Endothelial cell of umbilical vein (primary cell): ENCODE measurements around the gene MINDY3. TPM values are rescaled to one million over a fixed set of nuclear protein-coding genes. Genes with fewer than 3 reads are reported as not detected.

ENCODE experiments used
- BruUV-seq: library from RNA; stranded (reverse); fragments of 400-500 nt; replicated peaks from 2 replicates; lab custom pipeline; 2021; lab: Mats Ljungman, UMichigan
- CTCF ChIA-PET: fragments of 300-600, 350-600 bp; sonication (Branson Sonifier 250); formaldehyde crosslinking; loops from one replicate; lab custom pipeline; 2021; ENCODE audit warnings: antibody characterized with exemption, inconsistent platforms; lab: Charles Lee
- POLR2A ChIA-PET: fragments of 300-600, 350-600 bp; sonication (Branson Sonifier 250); formaldehyde crosslinking; loops from one replicate; lab custom pipeline; 2021; ENCODE audit warnings: antibody characterized with exemption, inconsistent platforms; lab: Charles Lee
- DNase-seq: peaks from one replicate; pipeline ENCODE4 v3.0.0-alpha.2; 2011; ENCODE audit warnings: low read depth, low spot score
- FAIRE-seq: peaks from 2 replicates; lab custom pipeline; 2011; peaks lifted over from hg19 to GRCh38; lab: Jason Lieb, UNC
- H2AFZ ChIP-seq: 2 replicates; pipeline ENCODE4 v1.6.0; 2012; ENCODE audit warnings: low read depth, low read length, control low read depth, inconsistent platforms
- H3K27ac ChIP-seq: 2 replicates; pipeline ENCODE4 v1.5.1; 2011; ENCODE audit warnings: low read depth, mild to moderate bottlenecking, control low read depth, low read length, moderate library complexity; ENCODE audit not compliant: insufficient read depth
- H3K27me3 ChIP-seq, 2 experiments: 2 replicates each; pipeline versions ENCODE4 v1.6.0 to v1.6.1; 2011; ENCODE audit warnings: low read length in 2 of 2, mixed read lengths in 1 of 2; ENCODE audit not compliant: control insufficient read depth in 2 of 2, insufficient read depth in 2 of 2
- H3K36me3 ChIP-seq, 2 experiments: 2 replicates in 1 of 2; 3 replicates in 1 of 2; pipeline ENCODE4 v1.5.1; 2011; ENCODE audit warnings: low read length in 2 of 2, mild to moderate bottlenecking in 1 of 2, moderate library complexity in 1 of 2; ENCODE audit not compliant: control insufficient read depth in 2 of 2, insufficient read depth in 2 of 2; ENCODE audit errors: extremely low read depth in 1 of 2
- H3K4me1 ChIP-seq: 3 replicates; pipeline ENCODE4 v1.5.1; 2011; ENCODE audit warnings: mild to moderate bottlenecking, low read length; ENCODE audit not compliant: control insufficient read depth, insufficient read depth; ENCODE audit errors: extremely low read depth
- H3K4me2 ChIP-seq: 2 replicates; pipeline ENCODE4 v1.6.1; 2011; ENCODE audit warnings: low read length, control low read depth, mixed read lengths; ENCODE audit not compliant: insufficient read depth
- H3K4me3 ChIP-seq, 3 experiments: fragments of 200-600 bp in 1 of 3; sonication (generic), shearing (Covaris generic) in 1 of 3; replicated peaks in 1 of 3; 2 replicates each; pipeline ENCODE4 v1.5.1; 2011 to 2016; ENCODE audit warnings: control low read depth in 3 of 3, low read length in 3 of 3, mild to moderate bottlenecking in 2 of 3, inconsistent platforms in 1 of 3, low read depth in 1 of 3, moderate library complexity in 1 of 3; ENCODE audit not compliant: insufficient read depth in 1 of 3
- H3K79me2 ChIP-seq: 2 replicates; pipeline ENCODE4 v1.6.0; 2012; ENCODE audit warnings: low read length, inconsistent platforms; ENCODE audit not compliant: control insufficient read depth, insufficient read depth
- H3K9ac ChIP-seq: replicated peaks from 2 replicates; pipeline ENCODE3; 2011; ENCODE audit warnings: low read length, control low read depth; ENCODE audit not compliant: insufficient read depth; ENCODE audit errors: extremely low read depth
- H3K9me1 ChIP-seq: replicated peaks from 3 replicates; pipeline ENCODE4 v1.6.0; 2011; ENCODE audit warnings: mild to moderate bottlenecking, low read length; ENCODE audit not compliant: control insufficient read depth, insufficient read depth; ENCODE audit errors: extremely low read depth
- H3K9me3 ChIP-seq: replicated peaks from 2 replicates; pipeline ENCODE4 v1.5.1; 2012; ENCODE audit warnings: low read length, inconsistent platforms; ENCODE audit not compliant: control insufficient read depth, insufficient read depth
- H4K20me1 ChIP-seq: replicated peaks from 2 replicates; pipeline ENCODE3; 2011; ENCODE audit warnings: mild to moderate bottlenecking, low read length; ENCODE audit not compliant: control insufficient read depth, insufficient read depth; ENCODE audit errors: extremely low read depth
- EZH2 ChIP-seq: IDR thresholded peaks from 2 replicates; pipeline ENCODE4 v1.6.1; 2012; ENCODE audit warnings: borderline replicate concordance, low read depth, mild to moderate bottlenecking, moderate library complexity, low read length, inconsistent platforms; ENCODE audit not compliant: severe bottlenecking
- FOS ChIP-seq: IDR thresholded peaks from 2 replicates; pipeline ENCODE4 v1.6.1; 2011; ENCODE audit warnings: mild to moderate bottlenecking, low read length, moderate library complexity, borderline replicate concordance; ENCODE audit not compliant: insufficient read depth
- GATA2 ChIP-seq: IDR thresholded peaks from 2 replicates; pipeline ENCODE4 v1.7.0; 2011; ENCODE audit warnings: low read depth, mild to moderate bottlenecking, moderate library complexity, mixed read lengths, low read length; ENCODE audit not compliant: insufficient read length, insufficient read depth
- JUN ChIP-seq: IDR thresholded peaks from 2 replicates; pipeline ENCODE4 v1.6.1; 2011; ENCODE audit warnings: borderline replicate concordance, low read depth; ENCODE audit not compliant: insufficient read length, insufficient read depth
- MAX ChIP-seq: IDR thresholded peaks from 2 replicates; pipeline ENCODE4 v1.6.1; 2011; ENCODE audit not compliant: insufficient read depth, insufficient read length
- MYC ChIP-seq: IDR thresholded peaks from one replicate; pipeline ENCODE4 v1.6.1; 2011; ENCODE audit warnings: mild to moderate bottlenecking, low read depth, low read length
- POLR2A ChIP-seq: IDR thresholded peaks from 2 replicates; pipeline ENCODE4 v1.6.1; 2012; ENCODE audit warnings: low read depth, mild to moderate bottlenecking, control low read depth, low read length
- POLR2AphosphoS5 ChIP-seq: IDR thresholded peaks from 2 replicates; pipeline ENCODE4 v1.6.1; 2012; ENCODE audit warnings: low read depth, mild to moderate bottlenecking, control low read depth, low read length, moderate library complexity; ENCODE audit not compliant: insufficient read depth
- dilution Hi-C: fragments of 300-500 bp; cut with MboI; formaldehyde crosslinking; loops from one replicate; pipeline ENCODE4 v1.15.0; 2019; ENCODE audit warnings: low sequenced_read_pairs; ENCODE audit not compliant: extremely low pct_ligation_motif_present
- intact Hi-C: fragments of 100-400 bp; cut with micrococcal nuclease; formaldehyde crosslinking; loops from one replicate; pipeline ENCODE4 v1.10.0; 2022
- polyA plus RNA-seq, 4 experiments: library from polyadenylated mRNA; depleted of rRNA in 3 of 4; stranded (reverse) in 3 of 4; unstranded in 1 of 4; fragments of >200 nt; gene quantifications; 2 replicates each; pipeline versions ENCODE4 v1.2.1 to v1.2.3, GENCODE V29; 2011 to 2012; ENCODE audit warnings: missing spikeins in 1 of 4
- total RNA-seq: library from RNA; stranded (reverse); gene quantifications from 2 replicates; pipeline ENCODE4 v1.2.3, GENCODE V29; 2021
- TF ChIP-seq, protein P1 (sequence below), 2 donors: IDR thresholded peaks; 1 replicate in 1 of 2; 2 replicates in 1 of 2; pipeline ENCODE4 v1.5.1; 2011; ENCODE audit warnings: low read length in 2 of 2, mild to moderate bottlenecking in 2 of 2, moderate library complexity in 2 of 2, control low read depth in 1 of 2, inconsistent platforms in 1 of 2, low read depth in 1 of 2; ENCODE audit not compliant: insufficient read depth in 1 of 2; ENCODE audit errors: extremely low read depth in 1 of 2

Gene MINDY3
- total and polyA plus RNA-seq, 2 donors (not counting 3 experiments of a cell fraction or from before 2014, with no cell fraction given): 7.5 to 20.2 TPM

- FAIRE-seq: no peak
- TF ChIP-seq EZH2 (no peak), POLR2AphosphoS5 (no peak), JUN (no peak), MYC (no peak), POLR2A (no peak), MAX (no peak), FOS (no peak), GATA2 (no peak)
- TF ChIP-seq, protein P1, sequence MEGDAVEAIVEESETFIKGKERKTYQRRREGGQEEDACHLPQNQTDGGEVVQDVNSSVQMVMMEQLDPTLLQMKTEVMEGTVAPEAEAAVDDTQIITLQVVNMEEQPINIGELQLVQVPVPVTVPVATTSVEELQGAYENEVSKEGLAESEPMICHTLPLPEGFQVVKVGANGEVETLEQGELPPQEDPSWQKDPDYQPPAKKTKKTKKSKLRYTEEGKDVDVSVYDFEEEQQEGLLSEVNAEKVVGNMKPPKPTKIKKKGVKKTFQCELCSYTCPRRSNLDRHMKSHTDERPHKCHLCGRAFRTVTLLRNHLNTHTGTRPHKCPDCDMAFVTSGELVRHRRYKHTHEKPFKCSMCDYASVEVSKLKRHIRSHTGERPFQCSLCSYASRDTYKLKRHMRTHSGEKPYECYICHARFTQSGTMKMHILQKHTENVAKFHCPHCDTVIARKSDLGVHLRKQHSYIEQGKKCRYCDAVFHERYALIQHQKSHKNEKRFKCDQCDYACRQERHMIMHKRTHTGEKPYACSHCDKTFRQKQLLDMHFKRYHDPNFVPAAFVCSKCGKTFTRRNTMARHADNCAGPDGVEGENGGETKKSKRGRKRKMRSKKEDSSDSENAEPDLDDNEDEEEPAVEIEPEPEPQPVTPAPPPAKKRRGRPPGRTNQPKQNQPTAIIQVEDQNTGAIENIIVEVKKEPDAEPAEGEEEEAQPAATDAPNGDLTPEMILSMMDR (IDR thresholded peaks at IDR 0.05; ENCODE audit: extremely low read depth in 1 of 2, insufficient read depth in 1 of 2, low read depth in 1 of 2, low read length in 2 of 2): no peak
- Histone ChIP-seq H3K36me3 (peaks cover 0 to 2% of the 10 kb centered on the region in 2 experiments), H3K9me1 (no peaks in the 10 kb centered on the region), H3K79me2 (peaks cover 34% of the 10 kb centered on the region), H3K4me1 (peaks cover 21% of the 10 kb centered on the region), H3K9ac (peak overlapping the region; percentile 62), H3K27me3 (peaks cover 0 to 9% of the 10 kb centered on the region in 2 experiments), H3K27ac (no peak overlapping the region), H4K20me1 (peaks cover 4% of the 10 kb centered on the region), H3K4me3 (peak overlapping the region; percentile 68 to 84 (median 76)), H2AFZ (peak overlapping the region; percentile 96), H3K4me2 (peak overlapping the region; percentile 96), H3K9me3 (no peaks in the 10 kb centered on the region)
- ChIA-PET POLR2A (interaction anchor here (0.6 kb wide), 1 partner anchor 1383 kb away, joined by 5 read pairs; no protein-coding TSS in a partner anchor), CTCF (interaction anchor here (1.6 kb wide), 1 partner anchor 918 kb away, joined by 5 read pairs; no protein-coding TSS in a partner anchor)
- no peak for DNase-seq
- intact Hi-C loops (no loop called here), dilution Hi-C loops (no loop called here)
- no TSS peak for BruUV-seq
Observed at GRCh38 chr10:15859509-15859905, 800 bp downstream of the MINDY3 start.
